ENCODE data around the gene POLR1H.

The POLR1H gene

GRCh38 chr6:30087876-30088275 is 26.8 kb downstream of the POLR1H start:
- intact Hi-C loops (cut with DNase I), result no loop called here

GRCh38 chr6:30091577-30092381 is 30.7 kb downstream of the POLR1H start:
- intact Hi-C loops (cut with DNase I), result no loop called here

More at GRCh38 chr6:30087876-30088275, 26.8 kb downstream of the POLR1H start:
- no peak for DNase-seq

GRCh38 chr6:30092852-30093543 is 31.9 kb downstream of the POLR1H start:
- intact Hi-C loops (cut with DNase I), result no loop called here
- DNase-seq, result no peak

More at GRCh38 chr6:30091577-30092381, 30.7 kb downstream of the POLR1H start:
- DNase-seq, result no peak

GRCh38 chr6:30093951-30094661 is 33.0 kb downstream of the POLR1H start:
- intact Hi-C loops (cut with DNase I), result no loop called here
- DNase-seq, result no peak

GRCh38 chr6:30096829-30097228 is 35.8 kb downstream of the POLR1H start:
- intact Hi-C loops (cut with DNase I), result no loop called here
- no peak for DNase-seq

GRCh38 chr6:30097902-30098768 is 37.1 kb downstream of the POLR1H start:
- intact Hi-C loops (cut with DNase I), result no loop called here
- DNase-seq, result no peak

GRCh38 chr6:30100154-30100553 is 39.1 kb downstream of the POLR1H start:
- DNase-seq, result no peak
- intact Hi-C loops (cut with DNase I), result no loop called here

- intact Hi-C loops (cut with DNase I), result no loop called here
- peak in 1 of 42 donors; percentile 28 for DNase-seq
Observed at GRCh38 chr6:30100585-30101443, 39.7 kb downstream of the POLR1H start.

- intact Hi-C loops (cut with DNase I), result no loop called here
Observed at GRCh38 chr6:30101444-30102413, 40.7 kb downstream of the POLR1H start.

GRCh38 chr6:30102414-30102969 is 41.4 kb downstream of the POLR1H start:
- intact Hi-C loops (cut with DNase I), result no loop called here
- DNase-seq, result peak in 5 of 42 donors; percentile 4 to 15 (median 11)

More at GRCh38 chr6:30101444-30102413, 40.7 kb downstream of the POLR1H start:
- DNase-seq, result peak; percentile 71 to 95 (median 87)

- peak; percentile 71 to 94 (median 85) for DNase-seq
- intact Hi-C loops (cut with DNase I), result no loop called here
Observed at GRCh38 chr6:30102970-30103871, 42.2 kb downstream of the POLR1H start.

GRCh38 chr6:30103872-30104179 is 42.8 kb downstream of the POLR1H start:
- DNase-seq, result no peak
- intact Hi-C loops (cut with DNase I), result no loop called here

- intact Hi-C loops (cut with DNase I), result no loop called here
Observed at GRCh38 chr6:30104661-30105060, 43.6 kb downstream of the POLR1H start.

GRCh38 chr6:30111266-30111856 is 50.3 kb downstream of the POLR1H start:
- intact Hi-C loops (cut with DNase I), result no loop called here
- DNase-seq, result no peak

More at GRCh38 chr6:30104661-30105060, 43.6 kb downstream of the POLR1H start:
- no peak for DNase-seq

GRCh38 chr6:30112402-30112994 is 51.4 kb downstream of the POLR1H start:
- intact Hi-C loops (cut with DNase I), result no loop called here
- no peak for DNase-seq
